CD4-positive, alpha-beta T cell (primary cell): ENCODE results near the gene SERGEF. TPM values are rescaled to one million over a fixed set of nuclear protein-coding genes. Genes with fewer than 3 reads are reported as not detected.

Experiments used
- ATAC-seq: fragments of 200-7000 bp; cut with Tn5 transposase; one replicate; pipeline ENCODE4 v1.10.0; 2022; ENCODE audit warnings: mild to moderate bottlenecking; ENCODE audit not compliant: poor library complexity
- CTCF ChIA-PET: fragments of 350-600 bp; sonication (Branson Sonifier 250); formaldehyde crosslinking; loops from one replicate; lab custom pipeline; 2021; ENCODE audit warnings: antibody characterized with exemption, inconsistent platforms; lab: Charles Lee
- POLR2A ChIA-PET: fragments of 350-600 bp; sonication (Branson Sonifier 250); formaldehyde crosslinking; loops from one replicate; lab custom pipeline; 2021; ENCODE audit warnings: antibody characterized with exemption, inconsistent platforms; lab: Charles Lee
- DNase-seq, 14 experiments: peaks; one replicate each; pipeline ENCODE4 v3.0.0-alpha.2; 2013 to 2020; ENCODE audit warnings: mixed read lengths in 2 of 14
- H3K27ac ChIP-seq, 2 donors: one replicate each; pipeline versions ENCODE4 v1.5.1 to v1.7.0; 2013; ENCODE audit warnings: low read length in 2 of 2, low read depth in 1 of 2, mild to moderate bottlenecking in 1 of 2
- H3K27me3 ChIP-seq, 2 experiments: 1 replicate in 1 of 2; 2 replicates in 1 of 2; pipeline versions ENCODE4 v1.6.1 to v1.7.0; 2013; ENCODE audit warnings: low read length in 2 of 2, control low read depth in 1 of 2, mild to moderate bottlenecking in 1 of 2, moderate library complexity in 1 of 2; ENCODE audit not compliant: insufficient read depth in 2 of 2, control insufficient read depth in 1 of 2
- H3K36me3 ChIP-seq: one replicate; pipeline ENCODE4 v1.6.1; 2013; ENCODE audit warnings: low read length, control low read depth; ENCODE audit not compliant: insufficient read depth
- H3K4me1 ChIP-seq: one replicate; pipeline ENCODE4 v1.6.1; 2013; ENCODE audit warnings: low read length, control low read depth; ENCODE audit not compliant: insufficient read depth
- H3K4me3 ChIP-seq: one replicate; pipeline ENCODE4 v1.5.1; 2013; ENCODE audit warnings: mild to moderate bottlenecking, low read length, moderate library complexity
- H3K9me3 ChIP-seq, 2 experiments: 1 replicate in 1 of 2; 2 replicates in 1 of 2; pipeline versions ENCODE4 v1.6.1 to v1.7.0; 2013; ENCODE audit warnings: low read length in 2 of 2, mild to moderate bottlenecking in 2 of 2, control low read depth in 1 of 2, moderate library complexity in 1 of 2; ENCODE audit not compliant: control insufficient read depth in 1 of 2, insufficient read depth in 1 of 2
- H3K27ac Mint-ChIP-seq: one replicate; pipeline ENCODE4 v1.8.0; 2020; ENCODE audit warnings: mixed read lengths
- H3K27me3 Mint-ChIP-seq: one replicate; pipeline ENCODE4 v1.8.0; 2021; ENCODE audit warnings: mixed read lengths
- H3K36me3 Mint-ChIP-seq: one replicate; pipeline ENCODE4 v1.8.0; 2021; ENCODE audit warnings: low read depth, mixed read lengths
- H3K4me1 Mint-ChIP-seq: one replicate; pipeline ENCODE4 v1.8.0; 2021; ENCODE audit warnings: low read depth, mixed read lengths
- H3K4me3 Mint-ChIP-seq: one replicate; pipeline ENCODE4 v1.8.0; 2020; ENCODE audit warnings: mild to moderate bottlenecking, mixed read lengths
- H3K9me3 Mint-ChIP-seq: one replicate; pipeline ENCODE4 v1.8.0; 2020; ENCODE audit warnings: mixed read lengths
- intact Hi-C, 2 experiments: fragments of 100-400 bp; cut with DNase I in 1 of 2; cut with micrococcal nuclease in 1 of 2; formaldehyde crosslinking; loops; one replicate each; pipeline versions ENCODE4 v1.15.1 to v1.9.0; 2023 to 2025; cut with DNase I, micrococcal nuclease
- total RNA-seq, 174 experiments: library from RNA in 2 of 174; stranded (reverse) in 2 of 174; gene quantifications; one replicate each; pipeline ENCODE4 v1.2.3 and lab custom pipeline; 2021 to 2026
- TF ChIP-seq, protein P1 (sequence below): fragments of 200-600 bp; IDR thresholded peaks from one replicate; pipeline ENCODE4 v1.8.0; 2022; ENCODE audit warnings: antibody characterized with exemption, mild to moderate bottlenecking

SERGEF gene
- total RNA-seq, 2 experiments from 2014 or later, result 35.2 to 37.1 TPM

DNA sequence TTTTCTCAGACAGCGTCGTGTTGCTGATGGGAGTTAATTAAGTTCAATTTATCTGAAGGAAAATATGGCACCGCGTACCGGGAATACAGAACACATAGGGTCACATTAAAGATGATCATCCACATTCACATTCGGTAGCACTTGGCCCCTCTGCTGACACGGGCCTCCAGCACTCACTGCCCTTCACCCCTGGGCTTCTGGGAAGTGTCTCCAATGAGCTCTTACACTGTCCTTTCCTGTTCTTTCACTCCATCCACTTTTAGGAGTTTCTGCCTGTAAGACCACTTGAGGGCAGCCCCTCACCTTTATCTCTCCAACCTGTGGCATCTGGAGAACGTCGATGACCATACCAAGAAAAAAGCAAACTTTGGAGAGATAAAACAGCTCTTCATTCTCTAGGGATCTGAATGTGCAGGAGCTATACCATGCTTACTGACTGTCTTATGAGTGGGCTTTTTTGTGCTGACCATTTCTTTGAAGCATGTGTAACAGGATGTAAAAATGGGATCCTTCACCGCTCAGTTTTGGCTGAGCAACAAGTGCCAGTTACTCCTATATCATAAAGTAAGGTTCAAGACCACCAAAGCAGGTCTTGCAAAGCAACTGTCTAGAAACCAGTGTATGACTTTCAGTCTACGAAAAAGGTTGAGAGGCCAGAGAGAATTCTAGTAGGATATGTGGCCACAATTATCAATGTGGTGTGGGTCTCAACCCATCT lies 1.1 kb upstream of the SERGEF start:
- Mint-ChIP-seq H3K36me3 (peaks cover 9% of the 10 kb centered on the region), H3K4me3 (peak overlapping the region; percentile 98), H3K9me3 (no peaks in the 10 kb centered on the region), H3K27me3 (no peaks in the 10 kb centered on the region), H3K4me1 (peaks cover 33% of the 10 kb centered on the region), H3K27ac (peak overlapping the region; percentile 92)
- no peak for ATAC-seq
- TF ChIP-seq, protein P1, sequence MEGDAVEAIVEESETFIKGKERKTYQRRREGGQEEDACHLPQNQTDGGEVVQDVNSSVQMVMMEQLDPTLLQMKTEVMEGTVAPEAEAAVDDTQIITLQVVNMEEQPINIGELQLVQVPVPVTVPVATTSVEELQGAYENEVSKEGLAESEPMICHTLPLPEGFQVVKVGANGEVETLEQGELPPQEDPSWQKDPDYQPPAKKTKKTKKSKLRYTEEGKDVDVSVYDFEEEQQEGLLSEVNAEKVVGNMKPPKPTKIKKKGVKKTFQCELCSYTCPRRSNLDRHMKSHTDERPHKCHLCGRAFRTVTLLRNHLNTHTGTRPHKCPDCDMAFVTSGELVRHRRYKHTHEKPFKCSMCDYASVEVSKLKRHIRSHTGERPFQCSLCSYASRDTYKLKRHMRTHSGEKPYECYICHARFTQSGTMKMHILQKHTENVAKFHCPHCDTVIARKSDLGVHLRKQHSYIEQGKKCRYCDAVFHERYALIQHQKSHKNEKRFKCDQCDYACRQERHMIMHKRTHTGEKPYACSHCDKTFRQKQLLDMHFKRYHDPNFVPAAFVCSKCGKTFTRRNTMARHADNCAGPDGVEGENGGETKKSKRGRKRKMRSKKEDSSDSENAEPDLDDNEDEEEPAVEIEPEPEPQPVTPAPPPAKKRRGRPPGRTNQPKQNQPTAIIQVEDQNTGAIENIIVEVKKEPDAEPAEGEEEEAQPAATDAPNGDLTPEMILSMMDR, result no peak
- peaks cover 22% of the 10 kb centered on the region for H3K4me1 ChIP-seq
- H3K27me3 ChIP-seq, result no peaks in the 10 kb centered on the region
- ChIA-PET CTCF (interaction anchor here (2.4 kb wide), 1 partner anchor 92 kb away, joined by 15 read pairs; the partner anchor contains the start of gene SAAL1), POLR2A (interaction anchor here (0.6 to 2.8 kb wide), 16 partner anchors 9 to 1103 kb away, joined by 3 to 12 read pairs (median 4); partner anchors contain the start of genes GTF2H1, HPS5, LDHA and SAAL1)
- DNase-seq, result peak in 1 of 14 experiments; percentile 7
- peak overlapping the region; percentile 82 to 83 for H3K27ac ChIP-seq
- no peaks in the 10 kb centered on the region for H3K9me3 ChIP-seq
- intact Hi-C loops, result loop anchor here (5.0 to 10.0 kb wide), 8 partner anchors 308 to 1279 kb away; partner anchors contain the start of genes GTF2H1 (in 2 of the 2), HPS5 (in 2 of the 2), C11orf58 (in 1 of the 2) and PIK3C2A (in 1 of the 2)
- peak overlapping the region; percentile 98 for H3K4me3 ChIP-seq
- no peaks in the 10 kb centered on the region for H3K36me3 ChIP-seq

DNA sequence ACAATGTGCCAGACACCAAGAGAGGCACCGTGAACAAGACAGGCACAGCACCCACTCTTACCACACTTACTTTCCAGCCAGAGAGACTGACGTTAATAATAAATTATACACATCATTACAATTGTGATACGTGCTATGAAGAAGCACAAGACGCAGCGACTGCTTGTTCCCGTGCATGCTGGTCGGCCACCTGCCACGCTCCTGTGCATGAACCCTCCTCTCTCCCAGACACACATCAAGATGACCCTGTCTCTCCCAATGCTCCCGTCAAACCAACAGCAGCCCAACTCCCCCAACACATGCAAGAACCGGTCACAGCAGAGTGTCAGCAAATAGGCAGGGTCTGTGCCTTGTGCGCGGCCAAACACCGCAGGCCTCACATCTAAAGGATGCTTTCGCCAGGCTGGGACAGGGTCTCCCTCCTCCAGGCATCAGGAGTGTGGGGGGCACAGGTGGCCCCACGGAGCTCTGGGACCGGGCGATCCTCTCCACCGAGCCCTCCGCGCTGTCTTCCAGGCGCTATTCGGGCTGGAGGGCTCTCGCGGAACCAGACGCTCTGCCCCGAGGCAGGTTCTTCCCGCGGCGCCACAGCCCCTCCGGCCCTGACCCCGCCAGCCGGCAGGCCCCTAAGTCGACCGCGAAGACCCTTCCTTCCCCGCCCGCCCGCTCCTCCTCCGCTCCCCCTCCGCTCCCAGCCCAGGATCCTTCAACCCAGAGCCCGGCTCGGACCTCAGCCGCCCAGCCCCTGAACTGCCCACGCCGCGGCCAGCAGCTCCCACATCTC lies 533 bp downstream of the SERGEF start:
- Histone ChIP-seq H3K4me3 (peak overlapping the region; percentile 62), H3K27me3 (no peaks in the 10 kb centered on the region), H3K27ac (peak overlapping the region; percentile 66 to 75), H3K36me3 (no peaks in the 10 kb centered on the region), H3K9me3 (no peaks in the 10 kb centered on the region), H3K4me1 (peaks cover 22% of the 10 kb centered on the region)
- peak in 10 of 14 experiments; percentile 4 to 62 (median 14) for DNase-seq
- no peak for ATAC-seq
- intact Hi-C loops, result loop anchor here (5.0 to 10.0 kb wide), 8 partner anchors 310 to 1278 kb away; partner anchors contain the start of genes GTF2H1 (in 2 of the 2), HPS5 (in 2 of the 2), C11orf58 (in 1 of the 2) and PIK3C2A (in 1 of the 2)
- peaks cover 33% of the 10 kb centered on the region for H3K4me1 Mint-ChIP-seq
- H3K9me3 Mint-ChIP-seq, result no peaks in the 10 kb centered on the region
- no peaks in the 10 kb centered on the region for H3K27me3 Mint-ChIP-seq
- TF ChIP-seq, protein P1, result no peak
- ChIA-PET POLR2A (interaction anchor here (1.0 to 2.8 kb wide), 9 partner anchors 9 to 1104 kb away, joined by 3 to 12 read pairs (median 4); partner anchors contain the start of genes LDHA, SAAL1 and SPTY2D1), CTCF (interaction anchor here (0.6 to 0.7 kb wide), 2 partner anchors 65 to 299 kb away, joined by 3 read pairs; no protein-coding TSS in a partner anchor)
- peaks cover 19% of the 10 kb centered on the region for H3K36me3 Mint-ChIP-seq
- H3K4me3 Mint-ChIP-seq, result peak overlapping the region; percentile 98
- peak overlapping the region; percentile 92 for H3K27ac Mint-ChIP-seq

DNA sequence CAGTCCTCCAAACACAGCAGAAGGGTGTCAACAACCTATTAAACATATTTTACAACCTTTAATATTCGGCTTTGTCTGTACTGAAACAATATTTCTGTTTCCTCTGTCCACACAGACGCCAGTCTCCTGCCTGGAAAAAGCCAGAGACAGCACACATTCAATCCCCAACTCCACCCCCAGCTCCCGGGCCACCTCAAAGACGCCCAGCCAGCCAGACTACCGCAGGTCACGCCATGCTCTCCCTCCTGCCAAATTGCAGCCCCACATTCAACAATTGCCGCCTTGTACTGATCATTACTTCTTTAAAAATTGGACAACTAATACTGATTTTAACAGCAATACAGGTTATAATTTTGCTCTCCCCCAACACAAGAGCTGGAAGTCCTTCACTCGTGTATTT lies 1.2 kb downstream of the SERGEF start:
- POLR2A ChIA-PET, result interaction anchor here (2.8 kb wide), 1 partner anchor 622 kb away, joined by 6 read pairs; the partner anchor contains the start of gene SPTY2D1
- Mint-ChIP-seq H3K27ac (peak overlapping the region; percentile 92), H3K9me3 (no peaks in the 10 kb centered on the region), H3K4me1 (peaks cover 33% of the 10 kb centered on the region), H3K4me3 (peak overlapping the region; percentile 98), H3K36me3 (peaks cover 23% of the 10 kb centered on the region), H3K27me3 (no peaks in the 10 kb centered on the region)
- no peaks in the 10 kb centered on the region for H3K27me3 ChIP-seq
- peak in 1 of 14 experiments; percentile 7 for DNase-seq
- no peaks in the 10 kb centered on the region for H3K9me3 ChIP-seq
- TF ChIP-seq, protein P1, result no peak
- peak overlapping the region in 1 of 2 donors; percentile 75 for H3K27ac ChIP-seq
- H3K4me1 ChIP-seq, result peaks cover 22% of the 10 kb centered on the region
- ATAC-seq, result no peak
- CTCF ChIA-PET, result interaction anchor here (0.6 kb wide), 1 partner anchor 299 kb away, joined by 3 read pairs; no protein-coding TSS in a partner anchor
- peaks cover 2% of the 10 kb centered on the region for H3K36me3 ChIP-seq
- H3K4me3 ChIP-seq, result no peak overlapping the region
- intact Hi-C loops, result loop anchor here (2.0 to 10.0 kb wide), 9 partner anchors 95 to 1277 kb away; partner anchors contain the start of genes GTF2H1 (in 2 of the 2), HPS5 (in 2 of the 2), C11orf58 (in 1 of the 2) and PIK3C2A (in 1 of the 2)
